ENCODE data around the gene PARP15.
A peak's percentile ranks its signal among the peaks of the same experiment; 100 is the strongest.

Gene PARP15

GRCh38 chr3:122674339-122674738, 96.9 kb downstream of the PARP15 start:
- no peak for DNase-seq

- DNase-seq = no peak
Measured at GRCh38 chr3:122676759-122677158, 99.3 kb downstream of the PARP15 start.

DNA sequence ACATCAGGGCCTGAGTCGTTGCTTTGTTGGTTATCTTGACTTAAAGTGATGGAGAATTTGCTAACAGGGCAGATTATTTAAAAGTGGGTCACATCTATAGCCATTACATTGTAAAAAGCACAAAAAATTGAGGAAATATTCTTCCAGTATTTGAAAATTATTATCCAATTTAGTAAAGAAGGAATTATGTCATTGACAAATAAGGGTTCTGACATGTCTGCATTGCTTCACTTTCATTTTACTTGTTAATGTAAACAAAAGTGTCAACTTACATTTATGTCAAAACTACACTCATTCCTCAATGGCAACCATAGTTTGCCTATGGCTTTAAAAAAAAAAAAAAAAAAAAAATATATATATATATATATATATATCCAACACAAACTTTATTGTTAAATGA, 99.8 kb downstream of the PARP15 start:
- DNase-seq = no peak

GRCh38 chr3:122678506-122678905, 101.1 kb downstream of the PARP15 start:
- DNase-seq = no peak

- peak; percentile 81 for DNase-seq
Measured at GRCh38 chr3:122679085-122679881, 101.8 kb downstream of the PARP15 start.

DNA sequence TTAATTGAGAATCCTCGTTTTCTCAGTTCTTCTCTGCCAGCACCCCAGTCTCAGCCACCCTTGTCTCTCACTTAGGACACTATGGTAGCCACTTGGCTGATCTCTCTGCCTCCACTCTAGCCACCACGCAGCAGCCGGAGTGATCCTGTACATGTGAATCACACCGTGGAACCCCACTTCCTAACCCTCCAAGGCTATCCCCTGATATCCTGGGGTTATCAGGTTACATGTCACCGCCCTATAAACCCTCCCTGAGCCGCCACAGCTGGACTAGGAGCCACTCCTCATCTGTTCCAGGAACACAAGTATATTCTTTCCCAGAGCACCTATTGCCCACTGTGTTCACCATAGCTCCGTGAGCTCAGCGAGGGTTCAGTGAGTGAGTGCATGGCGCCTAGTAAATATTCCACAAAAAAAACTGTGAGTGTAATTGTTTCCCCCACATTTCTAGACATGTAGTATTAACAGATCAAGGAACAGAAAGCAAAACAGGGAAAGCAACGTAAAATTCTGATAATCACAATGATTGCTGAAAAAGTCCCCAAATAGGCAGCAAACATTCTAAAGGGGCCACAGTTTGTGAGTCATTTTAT, 102.5 kb downstream of the PARP15 start:
- no peak for DNase-seq

GRCh38 chr3:122680475-122681283, 103.2 kb downstream of the PARP15 start, which contains the start of gene PARP14:
Gene PARP14 (plus strand): TSS chr3:122680839. CDS start chr3:122680884, 45 bp downstream.
- DNase-seq = peak; percentile 67

DNA sequence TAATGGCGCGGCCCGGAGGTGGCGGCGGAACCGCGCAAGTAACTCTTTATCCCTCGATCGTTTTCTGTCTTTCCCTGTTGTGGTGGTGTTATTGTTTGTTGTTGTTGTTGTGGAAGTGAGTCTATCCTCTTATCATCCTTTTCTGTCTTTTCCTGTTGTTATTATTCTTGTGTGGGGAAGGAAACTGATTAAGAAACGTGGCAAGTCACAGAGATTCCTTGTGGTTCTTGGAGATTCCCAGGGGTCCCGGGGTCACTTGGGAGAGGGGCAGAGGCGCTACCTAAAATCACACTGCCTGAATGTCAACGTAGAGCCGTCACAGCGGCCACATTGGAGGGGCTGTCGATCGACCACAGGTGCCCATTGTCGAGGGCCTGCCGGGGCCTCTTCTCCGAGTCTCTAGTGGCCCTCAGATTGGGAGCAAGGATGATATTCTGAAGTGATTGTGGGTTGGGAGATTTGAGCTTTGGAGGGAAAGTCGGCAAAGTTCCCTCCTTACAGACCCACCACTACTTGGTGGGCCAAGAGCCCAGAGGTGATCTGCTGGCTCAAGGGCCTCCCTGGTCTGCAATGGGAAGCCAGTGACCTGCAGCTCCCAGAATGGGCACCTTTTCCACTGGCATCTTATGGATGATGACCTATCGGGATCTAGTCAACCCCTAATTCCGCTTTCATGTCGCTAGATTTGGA, 104.0 kb downstream of the PARP15 start:
- no peak for DNase-seq

DNA sequence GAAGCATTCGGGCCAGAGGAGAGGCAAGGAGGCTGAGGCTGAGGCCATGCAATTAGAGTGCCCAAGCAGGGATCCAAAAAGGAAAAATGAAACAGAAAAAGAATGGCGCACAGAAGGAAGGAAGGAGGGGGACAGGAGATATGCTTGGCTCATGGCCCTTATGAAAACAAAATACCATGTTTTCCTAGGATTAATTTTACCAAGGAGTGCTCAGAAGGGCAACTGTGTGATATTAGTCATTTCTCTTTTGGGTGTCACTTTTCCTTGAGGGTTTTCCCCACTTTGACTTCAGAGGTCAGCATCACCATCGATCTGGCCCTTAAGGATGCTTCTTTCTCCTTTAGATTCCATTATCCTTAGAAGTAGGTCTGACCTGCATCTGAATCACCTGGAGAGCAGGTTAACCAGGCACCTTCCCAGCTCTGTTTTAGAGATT, 104.5 kb downstream of the PARP15 start:
- DNase-seq = no peak

GRCh38 chr3:122682778-122683411, 105.4 kb downstream of the PARP15 start:
- peak; percentile 43 for DNase-seq

DNA sequence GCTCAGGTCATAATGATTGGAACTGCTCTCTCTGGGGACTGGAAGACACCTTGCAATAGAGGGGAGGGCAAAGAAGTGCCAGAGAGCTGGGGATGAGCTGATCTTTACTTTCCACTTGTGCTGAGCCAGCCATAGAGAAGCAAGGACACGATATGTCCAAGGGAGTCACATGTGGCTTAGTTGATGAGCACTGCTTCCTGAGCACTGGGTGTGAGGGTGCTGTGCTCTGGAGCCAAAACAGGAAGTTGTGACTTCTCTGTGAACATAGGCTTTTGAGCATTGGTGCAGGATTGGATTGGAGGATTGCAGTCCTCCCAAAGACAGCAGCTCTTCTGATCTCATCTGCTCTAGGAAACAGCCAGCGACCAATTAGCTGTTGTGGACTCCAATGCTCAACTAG, 109.8 kb downstream of the PARP15 start:
- DNase-seq = no peak
